DND-41 (cell line): Measurements from ENCODE around the gene RASL12.

Source experiments
- CTCF ChIP-seq: IDR thresholded peaks from 2 replicates; pipeline ENCODE4 v1.5.1; 2012; ENCODE audit warnings: borderline replicate concordance, low read length, moderate library complexity, mild to moderate bottlenecking; ENCODE audit not compliant: poor library complexity, severe bottlenecking; ENCODE audit errors: extremely low read depth
- EZH2 ChIP-seq: IDR thresholded peaks from 3 replicates; pipeline ENCODE4 v1.6.1; 2012; ENCODE audit warnings: borderline replicate concordance, low read depth, mild to moderate bottlenecking, moderate library complexity, low read length, inconsistent platforms; ENCODE audit not compliant: severe bottlenecking

- TF ChIP-seq CTCF = no peak
- no peak for TF ChIP-seq EZH2
Measured at GRCh38 chr15:65038428-65038827, 29.4 kb downstream of the RASL12 start.
